HL-60 (cell line): ENCODE measurements around the gene SVOPL.

ENCODE experiments used
- DNase-seq, 2 experiments: peaks; one replicate each; pipeline ENCODE4 v3.0.0-alpha.2; 2010 to 2020; ENCODE audit warnings: low read depth in 1 of 2, low spot score in 1 of 2
- H3K27ac ChIP-seq: fragments of 250-450 bp; sonication (Bioruptor Pico); replicated peaks from 2 replicates; pipeline ENCODE4 v1.5.1; 2020; ENCODE audit warnings: mild to moderate bottlenecking, moderate library complexity
- H3K27me3 ChIP-seq: fragments of 250-450 bp; sonication (Bioruptor Pico); 2 replicates; pipeline ENCODE4 v1.5.1; 2021; ENCODE audit warnings: mild to moderate bottlenecking, moderate library complexity; ENCODE audit not compliant: insufficient read depth, poor library complexity, severe bottlenecking
- H3K4me3 ChIP-seq: replicated peaks from 2 replicates; pipeline ENCODE4 v1.5.1; 2011; ENCODE audit warnings: mild to moderate bottlenecking, control low read depth, low read length; ENCODE audit not compliant: insufficient read depth
- CTCF ChIP-seq: IDR thresholded peaks from one replicate; pipeline ENCODE4 v1.5.1; 2011; ENCODE audit warnings: low read length, control low read depth, inconsistent platforms; ENCODE audit not compliant: insufficient read depth
- GABPA ChIP-seq: IDR thresholded peaks from 2 replicates; pipeline ENCODE4 v1.6.1; 2012; ENCODE audit warnings: low read depth
- POLR2AphosphoS5 ChIP-seq: IDR thresholded peaks from 2 replicates; pipeline ENCODE4 v1.6.1; 2012; ENCODE audit warnings: low read depth
- REST ChIP-seq: IDR thresholded peaks from 2 replicates; pipeline ENCODE4 v1.6.1; 2012; ENCODE audit warnings: low read depth; ENCODE audit not compliant: insufficient replicate concordance
- SPI1 ChIP-seq: IDR thresholded peaks from 2 replicates; pipeline ENCODE4 v1.6.1; 2012; ENCODE audit warnings: low read depth, mild to moderate bottlenecking, borderline replicate concordance
- long read RNA-seq: library from polyadenylated mRNA; unstranded; transcript quantifications from one replicate; pipeline ENCODE4 v2.0.0, GENCODE V29; 2020

Gene SVOPL
- long read RNA-seq, result 0 reads

GRCh38 chr7:138700857-138701536, at the start of gene SVOPL:
Gene SVOPL, minus strand, starts transcription at chr7:138701362. Its CDS starts 22,317 bp downstream, at chr7:138679045.
- H3K27ac ChIP-seq, result no peak within 1 kb of the TSS
- TF ChIP-seq SPI1, result no peak
- no peak for TF ChIP-seq REST
- TF ChIP-seq CTCF, result no peak
- no peak for TF ChIP-seq POLR2AphosphoS5
- TF ChIP-seq GABPA, result no peak
- no peak within 1 kb of the TSS for H3K4me3 ChIP-seq
- no peaks in the 10 kb centered on the region for H3K27me3 ChIP-seq
- DNase-seq, result no peak

GRCh38 chr7:138750473-138750872, 49.3 kb upstream of the SVOPL start:
- Histone ChIP-seq H3K4me3 (no peak overlapping the region), H3K27me3 (no peaks in the 10 kb centered on the region), H3K27ac (no peak overlapping the region)
- TF ChIP-seq CTCF (no peak), REST (no peak), POLR2AphosphoS5 (no peak), SPI1 (no peak), GABPA (no peak)
- no peak for DNase-seq

- no peak overlapping the region for H3K4me3 ChIP-seq
- no peak for DNase-seq
- no peak overlapping the region for H3K27ac ChIP-seq
- H3K27me3 ChIP-seq, result no peaks in the 10 kb centered on the region
- TF ChIP-seq GABPA, result no peak
- TF ChIP-seq REST, result no peak
These were observed 48.8 kb upstream of the SVOPL start for GRCh38 chr7:138749960-138750359.
